GM23338 (cell line): Measurements from ENCODE around the gene NIN. TPM values are rescaled to one million over a fixed set of nuclear protein-coding genes. Genes with fewer than 3 reads are reported as not detected.

Experiments used
- ATAC-seq: fragments of 200-7000 bp; cut with Tn5 transposase; 3 replicates; pipeline ENCODE4 v1.9.1; 2020
- DNase-seq: peaks from one replicate; pipeline ENCODE4 v3.0.0-alpha.2; 2015; ENCODE audit warnings: low spot score
- H2AFZ ChIP-seq: fragments of 200-600 bp; sonication (generic); 2 replicates; pipeline ENCODE4 v1.8.0; 2016; ENCODE audit warnings: antibody characterized with exemption, mild to moderate bottlenecking, moderate library complexity
- H3F3A ChIP-seq: fragments of 200-600 bp; sonication (generic); replicated peaks from 2 replicates; pipeline ENCODE4 v1.8.0; 2017; ENCODE audit warnings: antibody characterized with exemption, mixed run types, low read depth
- H3K27ac ChIP-seq: fragments of 200-600 bp; sonication (generic); 2 replicates; pipeline ENCODE4 v1.6.1; 2016; ENCODE audit warnings: low read depth
- H3K27me3 ChIP-seq: fragments of 200-600 bp; sonication (generic); 2 replicates; pipeline ENCODE4 v1.8.0; 2016; ENCODE audit warnings: mild to moderate bottlenecking, mixed run types, moderate library complexity; ENCODE audit not compliant: insufficient read depth
- H3K36me3 ChIP-seq: fragments of 200-600 bp; sonication (generic); 2 replicates; pipeline ENCODE4 v1.8.0; 2016; ENCODE audit warnings: mild to moderate bottlenecking; ENCODE audit not compliant: insufficient read depth
- H3K4me1 ChIP-seq: fragments of 200-600 bp; sonication (generic); 2 replicates; pipeline ENCODE4 v1.8.0; 2016; ENCODE audit warnings: mild to moderate bottlenecking, moderate library complexity; ENCODE audit not compliant: insufficient read depth
- H3K4me2 ChIP-seq: fragments of 200-600 bp; sonication (generic); 2 replicates; pipeline ENCODE4 v1.7.1; 2017; ENCODE audit warnings: mixed run types
- H3K4me3 ChIP-seq: fragments of 200-600 bp; sonication (generic); 2 replicates; pipeline ENCODE4 v1.6.1; 2016; ENCODE audit warnings: mixed run types
- H3K79me2 ChIP-seq: fragments of 200-600 bp; sonication (generic); replicated peaks from 2 replicates; pipeline ENCODE4 v1.8.0; 2017; ENCODE audit warnings: mild to moderate bottlenecking; ENCODE audit not compliant: insufficient read depth
- H3K9me2 ChIP-seq: fragments of 200-600 bp; sonication (generic); 2 replicates; pipeline ENCODE4 v1.8.0; 2017; ENCODE audit not compliant: insufficient read depth
- H4K20me1 ChIP-seq: fragments of 200-600 bp; sonication (generic); replicated peaks from 2 replicates; pipeline ENCODE4 v1.8.0; 2017; ENCODE audit warnings: mild to moderate bottlenecking; ENCODE audit not compliant: insufficient read depth
- H3K27ac Mint-ChIP-seq: 2 replicates; pipeline ENCODE4 v1.8.0; 2020; ENCODE audit warnings: inconsistent platforms, mild to moderate bottlenecking, moderate library complexity, mixed read lengths
- H3K27me3 Mint-ChIP-seq: 3 replicates; pipeline ENCODE4 v1.8.0; 2022; ENCODE audit warnings: low read depth, mild to moderate bottlenecking, moderate library complexity, mixed read lengths, inconsistent platforms; ENCODE audit not compliant: insufficient read depth, poor library complexity
- H3K36me3 Mint-ChIP-seq: 3 replicates; pipeline ENCODE4 v1.8.0; 2021; ENCODE audit warnings: low read depth, mild to moderate bottlenecking, inconsistent platforms, moderate library complexity, mixed read lengths
- H3K4me1 Mint-ChIP-seq: 3 replicates; pipeline ENCODE4 v1.8.0; 2020; ENCODE audit warnings: mild to moderate bottlenecking, inconsistent platforms, mixed read lengths
- H3K4me3 Mint-ChIP-seq: 3 replicates; pipeline ENCODE4 v1.8.0; 2021; ENCODE audit warnings: moderate library complexity, mild to moderate bottlenecking, inconsistent platforms, mixed read lengths
- H3K9me3 Mint-ChIP-seq: 3 replicates; pipeline ENCODE4 v1.8.0; 2020; ENCODE audit warnings: moderate library complexity, mild to moderate bottlenecking, inconsistent platforms, mixed read lengths
- CREB1 ChIP-seq: fragments of 250-450 bp; sonication (Bioruptor Pico); IDR thresholded peaks from 2 replicates; pipeline ENCODE4 v1.5.0; 2020; ENCODE audit warnings: low read depth, mild to moderate bottlenecking, moderate library complexity
- CTCF ChIP-seq, 2 experiments: fragments of 200-600 bp in 1 of 2; sonication (generic) in 1 of 2; conservative IDR thresholded peaks; 2 replicates each; pipeline versions ENCODE4 v1.5.1 to v1.6.1; 2016 to 2017; ENCODE audit warnings: antibody characterized with exemption in 2 of 2, low read depth in 2 of 2, mild to moderate bottlenecking in 2 of 2, moderate library complexity in 1 of 2
- ETS1 ChIP-seq: IDR thresholded peaks from 2 replicates; pipeline ENCODE4 v1.6.1; 2016; ENCODE audit warnings: antibody characterized with exemption
- EZH2 ChIP-seq: fragments of 200-600 bp; sonication (generic); IDR thresholded peaks from one replicate; pipeline ENCODE4 v1.8.0; 2017; ENCODE audit warnings: antibody characterized with exemption, mild to moderate bottlenecking, low read depth; ENCODE audit not compliant: unreplicated experiment
- EZH2phosphoT487 ChIP-seq: fragments of 200-600 bp; sonication (generic); IDR thresholded peaks from one replicate; pipeline ENCODE4 v1.8.1; 2018; ENCODE audit warnings: antibody characterized with exemption; ENCODE audit not compliant: unreplicated experiment
- JUNB ChIP-seq: IDR thresholded peaks from one replicate; pipeline ENCODE4 v1.6.1; 2016; ENCODE audit warnings: antibody characterized with exemption; ENCODE audit not compliant: unreplicated experiment
- NANOG ChIP-seq: IDR thresholded peaks from 2 replicates; pipeline ENCODE4 v1.6.1; 2016; ENCODE audit warnings: antibody characterized with exemption, borderline replicate concordance
- REST ChIP-seq: IDR thresholded peaks from one replicate; pipeline ENCODE4 v1.6.1; 2018; ENCODE audit warnings: antibody characterized with exemption; ENCODE audit not compliant: unreplicated experiment
- STAT1 ChIP-seq: IDR thresholded peaks from one replicate; pipeline ENCODE4 v1.6.1; 2016; ENCODE audit warnings: antibody characterized with exemption; ENCODE audit not compliant: unreplicated experiment
- ZNF114 ChIP-seq: fragments of 250-450 bp; sonication (Bioruptor Pico); IDR thresholded peaks from 2 replicates; pipeline ENCODE4 v1.5.0; 2020; ENCODE audit warnings: mild to moderate bottlenecking, moderate library complexity
- ZNF331 ChIP-seq: fragments of 250-450 bp; sonication (Bioruptor Pico); IDR thresholded peaks from 2 replicates; pipeline ENCODE4 v1.5.0; 2020; ENCODE audit warnings: low read depth, mild to moderate bottlenecking, moderate library complexity
- polyA plus RNA-seq: library from polyadenylated mRNA; unstranded; fragments of >200 nt; fragmentation: Nextera tagmentation; extraction: Ambion mirVana; gene quantifications from 2 replicates; pipeline ENCODE4 v1.2.1, GENCODE V29; 2016
- total RNA-seq: library from RNA; depleted of rRNA; stranded (reverse); fragments of >200 nt; shearing (Covaris generic); gene quantifications from 2 replicates; pipeline ENCODE4 v1.2.3, GENCODE V29; 2014

NIN gene
- total and polyA plus RNA-seq, 2 experiments from 2014 or later, result 7.4 to 17.4 TPM

- TF ChIP-seq REST (no peak), JUNB (no peak), STAT1 (no peak), ETS1 (no peak), EZH2phosphoT487 (no peak), NANOG (no peak), CREB1 (CRISPR knock-in tag) (no peak), ZNF114 (CRISPR knock-in tag) (no peak), EZH2 (no peak), ZNF331 (CRISPR knock-in tag) (no peak), CTCF (conservative IDR thresholded peaks at IDR 0.05; ENCODE audit: low read depth in 2 of 2) (no peak)
These were observed 2.1 kb downstream of the NIN start (continued) for GRCh38 chr14:50828721-50829488.

GRCh38 chr14:50826681-50827080 is 4.3 kb downstream of the NIN start:
- Mint-ChIP-seq H3K4me1 (peaks cover 56% of the 10 kb centered on the region), H3K9me3 (no peaks in the 10 kb centered on the region; the same call in 2 of the 3 replicates), H3K27ac (no peak overlapping the region), H3K27me3 (peaks cover 55% of the 10 kb centered on the region), H3K4me3 (no peak overlapping the region), H3K36me3 (peaks cover 3% of the 10 kb centered on the region; the same call in 2 of the 3 replicates)
- Histone ChIP-seq H3K9me2 (no peaks in the 10 kb centered on the region), H3K4me2 (no peak overlapping the region; the same call in 1 of the 2 replicates), H3K4me1 (peaks cover 46% of the 10 kb centered on the region), H2AFZ (no peak overlapping the region), H4K20me1 (peaks cover 54% of the 10 kb centered on the region), H3K27ac (no peak overlapping the region), H3K4me3 (no peak overlapping the region), H3K36me3 (no peaks in the 10 kb centered on the region), H3K27me3 (peaks cover 89% of the 10 kb centered on the region), H3K79me2 (peaks cover 45% of the 10 kb centered on the region), H3F3A (peaks cover 19% of the 10 kb centered on the region)
- no peak for DNase-seq
- no peak for ATAC-seq
- TF ChIP-seq JUNB (no peak), EZH2phosphoT487 (no peak), REST (no peak), CREB1 (CRISPR knock-in tag) (no peak), CTCF (conservative IDR thresholded peaks at IDR 0.05; ENCODE audit: low read depth in 2 of 2) (no peak), ZNF331 (CRISPR knock-in tag) (no peak)
